AG04449 (cell line): ENCODE results near the gene KIF26A.
A peak's percentile ranks its signal among the peaks of the same experiment; 100 is the strongest.

Source experiments
- CTCF ChIA-PET: fragments of 350-600 bp; formaldehyde crosslinking; extraction: SDS; loops from one replicate; lab custom pipeline; 2021; ENCODE audit warnings: antibody characterized with exemption; lab: Yijun Ruan, JAX
- POLR2A ChIA-PET: fragments of 400-600, 350-600 bp; formaldehyde crosslinking; extraction: SDS; loops from one replicate; lab custom pipeline; 2020; ENCODE audit warnings: antibody characterized with exemption, inconsistent platforms; lab: Yijun Ruan, JAX
- DNase-seq: peaks from one replicate; pipeline ENCODE4 v3.0.0-alpha.2; 2010; ENCODE audit warnings: low read depth, low spot score
- H3K4me3 ChIP-seq: 2 replicates; pipeline ENCODE4 v1.5.1; 2011; ENCODE audit warnings: low read depth, mild to moderate bottlenecking, control low read depth, low read length
- TF ChIP-seq, protein P1 (sequence below): IDR thresholded peaks from one replicate; pipeline ENCODE4 v1.5.1; 2011; ENCODE audit warnings: mild to moderate bottlenecking, moderate library complexity, low read length, control low read depth, inconsistent platforms; ENCODE audit not compliant: insufficient read depth; ENCODE audit errors: missing control alignments

KIF26A gene

DNA sequence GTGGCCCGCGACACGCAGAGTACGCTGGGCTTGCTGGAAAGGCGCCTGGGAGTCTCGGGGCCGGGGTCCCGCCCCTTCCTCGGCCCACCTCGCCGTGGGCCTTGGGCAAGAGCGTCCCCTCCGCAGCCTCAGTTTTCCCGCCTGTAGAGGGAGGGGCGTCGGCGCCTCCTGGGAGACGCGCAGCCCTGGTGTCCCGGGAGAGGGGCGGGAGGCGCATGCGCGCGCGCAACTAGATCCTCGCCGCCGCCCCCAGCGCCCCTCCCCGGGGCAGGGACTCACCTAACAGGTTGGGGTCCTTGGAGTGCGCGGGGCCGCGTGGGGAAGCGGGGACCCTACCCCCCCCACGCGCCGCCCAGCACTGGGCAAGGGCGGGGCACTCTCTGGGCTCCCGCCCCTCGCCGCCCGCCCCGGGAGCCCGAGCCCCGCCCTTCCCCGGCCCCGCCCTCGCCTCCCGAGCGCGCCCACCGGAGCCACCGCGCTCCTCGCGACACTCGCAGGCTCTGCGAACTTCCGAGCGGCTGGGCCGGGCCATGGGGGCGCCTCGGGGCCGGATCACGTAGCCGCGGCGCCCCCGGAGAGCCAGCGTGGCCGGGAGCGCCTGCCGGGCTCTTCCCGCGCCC is at the start of gene KIF26A:
Gene KIF26A (plus strand): TSS at position 490 of the 620 bp plus-strand sequence. CDS start 136 bp downstream, outside the sequence.
- ChIA-PET CTCF (interaction anchor here (0.8 to 1.3 kb wide), 5 partner anchors 8 to 508 kb away, joined by 3 to 6 read pairs (median 3); no protein-coding TSS in a partner anchor), POLR2A (no interaction called here)
- TF ChIP-seq, protein P1, sequence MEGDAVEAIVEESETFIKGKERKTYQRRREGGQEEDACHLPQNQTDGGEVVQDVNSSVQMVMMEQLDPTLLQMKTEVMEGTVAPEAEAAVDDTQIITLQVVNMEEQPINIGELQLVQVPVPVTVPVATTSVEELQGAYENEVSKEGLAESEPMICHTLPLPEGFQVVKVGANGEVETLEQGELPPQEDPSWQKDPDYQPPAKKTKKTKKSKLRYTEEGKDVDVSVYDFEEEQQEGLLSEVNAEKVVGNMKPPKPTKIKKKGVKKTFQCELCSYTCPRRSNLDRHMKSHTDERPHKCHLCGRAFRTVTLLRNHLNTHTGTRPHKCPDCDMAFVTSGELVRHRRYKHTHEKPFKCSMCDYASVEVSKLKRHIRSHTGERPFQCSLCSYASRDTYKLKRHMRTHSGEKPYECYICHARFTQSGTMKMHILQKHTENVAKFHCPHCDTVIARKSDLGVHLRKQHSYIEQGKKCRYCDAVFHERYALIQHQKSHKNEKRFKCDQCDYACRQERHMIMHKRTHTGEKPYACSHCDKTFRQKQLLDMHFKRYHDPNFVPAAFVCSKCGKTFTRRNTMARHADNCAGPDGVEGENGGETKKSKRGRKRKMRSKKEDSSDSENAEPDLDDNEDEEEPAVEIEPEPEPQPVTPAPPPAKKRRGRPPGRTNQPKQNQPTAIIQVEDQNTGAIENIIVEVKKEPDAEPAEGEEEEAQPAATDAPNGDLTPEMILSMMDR, result no peak
- DNase-seq, result no peak
- peak within 1 kb of the TSS; percentile 8; the same call in 1 of the 2 replicates for H3K4me3 ChIP-seq

DNA sequence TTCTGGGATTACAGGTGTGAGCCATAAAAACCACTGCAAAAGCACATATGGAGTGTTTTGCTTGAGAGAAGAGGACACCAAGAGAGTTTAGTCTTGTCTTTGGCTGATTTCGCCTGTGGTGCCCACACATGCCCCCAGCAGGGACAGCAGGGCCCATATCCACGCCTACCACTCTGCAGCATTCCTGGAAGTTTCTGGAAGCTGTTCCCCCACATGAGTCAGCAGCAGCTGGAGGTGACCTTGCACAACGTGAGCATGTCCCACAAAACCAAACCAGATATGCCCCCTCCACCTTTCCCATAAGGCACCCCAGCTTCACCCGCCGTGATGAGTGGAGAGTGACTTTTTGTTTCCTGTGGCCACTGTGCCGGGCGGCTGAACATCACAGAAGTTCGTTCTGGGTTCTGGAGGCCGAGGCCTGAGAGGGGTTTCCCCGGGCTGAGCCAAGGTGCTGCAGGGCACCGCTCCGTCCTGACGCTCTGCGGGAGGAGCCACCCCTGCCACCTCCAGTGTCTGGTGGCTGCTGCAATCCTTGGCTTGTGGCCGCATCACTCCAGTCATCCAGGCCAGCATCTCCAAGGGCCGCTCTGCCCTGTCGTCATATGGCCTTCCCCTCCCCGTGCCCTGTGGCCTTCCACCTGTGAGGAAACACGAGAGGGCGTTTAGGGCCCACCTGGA is 48.2 kb upstream of the KIF26A start:
- H3K4me3 ChIP-seq, result no peak overlapping the region
- TF ChIP-seq, protein P1, result no peak
- POLR2A ChIA-PET, result no interaction called here
- no peak for DNase-seq
- CTCF ChIA-PET, result interaction anchor here (1.4 kb wide), 1 partner anchor 13 kb away, joined by 6 read pairs; no protein-coding TSS in a partner anchor

DNA sequence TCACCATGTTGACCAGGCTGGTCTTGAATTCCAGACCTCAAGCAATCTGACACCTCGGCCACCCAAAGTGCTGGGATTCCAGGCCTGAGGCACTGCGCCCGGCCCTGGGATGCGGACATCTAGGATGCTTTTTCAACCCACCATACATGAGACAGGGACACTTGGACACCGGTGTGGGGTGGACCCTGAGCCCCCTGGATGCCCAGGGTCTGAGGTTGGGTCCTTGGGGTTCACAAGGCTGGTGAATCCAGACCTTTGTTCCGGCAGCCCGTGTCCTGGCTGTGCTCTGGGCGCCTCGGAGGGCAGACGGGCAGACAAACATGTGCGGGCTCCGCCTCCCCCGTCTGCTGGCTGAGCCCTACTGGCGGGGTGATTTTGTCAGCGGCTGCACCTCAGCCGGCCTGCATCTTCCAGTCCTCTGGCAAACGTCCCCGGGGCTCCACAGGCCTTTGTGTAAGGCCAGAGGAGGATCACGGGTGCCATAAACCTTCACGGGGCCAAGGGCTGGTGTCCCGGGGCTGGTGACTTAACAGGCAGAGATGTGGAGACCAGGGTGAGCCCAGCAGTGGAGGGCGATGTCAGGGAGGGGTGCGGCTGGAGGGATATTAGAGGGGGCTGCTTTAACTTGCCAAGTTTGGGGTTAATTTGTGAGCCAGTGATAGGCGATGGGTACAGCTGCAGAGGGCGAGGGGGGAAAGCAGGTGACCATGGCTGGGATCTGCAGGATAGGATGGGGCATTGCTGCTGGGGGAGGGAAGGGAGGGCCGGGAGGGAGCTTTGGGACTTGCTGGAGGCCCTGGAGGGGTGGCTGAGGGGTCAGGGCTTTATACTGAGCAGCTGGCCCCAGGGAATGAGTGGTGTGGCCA is 47.1 kb upstream of the KIF26A start:
- DNase-seq, result no peak
- TF ChIP-seq, protein P1, result no peak
- POLR2A ChIA-PET, result no interaction called here
- H3K4me3 ChIP-seq, result no peak overlapping the region
- CTCF ChIA-PET, result interaction anchor here (1.4 to 2.4 kb wide), 2 partner anchors 13 to 14 kb away, joined by 6 to 7 read pairs; no protein-coding TSS in a partner anchor

DNA sequence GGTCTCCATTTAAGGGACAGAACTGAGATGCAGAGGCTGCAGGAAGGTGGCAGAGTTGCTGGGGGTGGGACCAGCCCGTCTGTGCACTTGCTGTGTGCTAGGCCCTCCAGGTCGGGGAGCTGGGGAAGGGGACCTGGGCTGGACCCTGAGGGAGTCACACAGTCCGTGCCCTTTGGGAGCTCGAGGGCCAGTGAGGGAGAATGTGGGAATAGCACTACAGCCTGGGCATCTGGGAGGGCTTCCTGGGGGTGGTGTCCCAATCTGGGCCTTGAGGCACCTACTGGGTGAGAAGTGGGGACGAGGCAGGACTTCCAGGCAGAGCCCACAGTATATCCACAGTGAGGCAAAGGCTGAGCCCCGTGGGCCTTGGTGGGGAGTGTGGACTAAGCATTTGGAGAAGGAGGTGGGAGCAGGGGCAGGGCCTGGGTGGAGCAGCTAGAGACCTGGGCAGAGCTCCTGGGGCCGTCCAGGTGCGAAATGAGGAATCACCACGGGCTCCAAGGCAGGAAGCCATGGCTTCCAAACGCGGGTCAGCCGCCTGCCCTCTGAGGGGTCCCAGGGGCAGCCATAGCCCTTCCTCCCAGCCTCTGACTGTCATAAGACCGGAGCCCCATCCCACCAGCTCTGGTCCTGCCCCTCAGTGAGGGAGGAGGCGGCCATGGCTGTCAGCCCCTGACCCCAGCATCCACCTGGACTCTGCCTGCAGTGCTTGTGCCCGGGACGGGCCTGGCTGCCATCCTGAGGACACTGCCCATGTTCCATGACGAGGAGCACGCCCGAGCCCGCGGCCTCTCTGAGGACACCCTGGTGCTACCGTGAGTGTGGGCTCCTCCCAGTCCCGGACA is 46.2 kb upstream of the KIF26A start:
- POLR2A ChIA-PET, result no interaction called here
- DNase-seq, result no peak
- H3K4me3 ChIP-seq, result no peak overlapping the region
- CTCF ChIA-PET, result interaction anchor here (2.4 to 4.1 kb wide), 2 partner anchors 14 to 547 kb away, joined by 7 to 18 read pairs; no protein-coding TSS in a partner anchor
- TF ChIP-seq, protein P1, result no peak

DNA sequence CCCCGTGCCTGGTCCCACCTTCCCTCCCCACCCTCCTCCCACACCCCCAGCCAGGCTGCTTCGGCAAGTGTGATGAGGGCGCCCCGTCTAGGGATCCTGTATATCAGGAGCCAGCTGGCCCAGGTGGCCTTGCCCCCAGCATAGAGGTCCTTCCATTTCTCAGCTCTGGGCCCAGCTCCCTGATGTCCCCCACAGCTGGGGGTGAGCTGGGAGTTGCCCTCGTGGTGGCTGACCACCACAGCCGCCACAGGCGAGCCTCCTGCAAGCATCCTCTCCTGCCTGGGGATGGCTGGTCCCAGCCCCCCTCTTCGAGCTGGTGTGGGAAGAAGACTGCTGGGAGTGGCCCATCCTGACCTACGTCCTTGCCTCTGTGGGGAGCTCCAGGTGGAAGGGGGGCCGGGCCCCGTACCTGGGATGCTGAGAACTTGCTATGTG is 45.4 kb upstream of the KIF26A start:
- ChIA-PET POLR2A (no interaction called here), CTCF (interaction anchor here (1.5 to 4.1 kb wide), 4 partner anchors 8 to 547 kb away, joined by 3 to 18 read pairs (median 8); partner anchors contain the start of gene ASPG)
- no peak for DNase-seq
- no peak overlapping the region for H3K4me3 ChIP-seq
- TF ChIP-seq, protein P1, result no peak
